ENCODE results near the gene LRP1.

LRP1 gene

DNA sequence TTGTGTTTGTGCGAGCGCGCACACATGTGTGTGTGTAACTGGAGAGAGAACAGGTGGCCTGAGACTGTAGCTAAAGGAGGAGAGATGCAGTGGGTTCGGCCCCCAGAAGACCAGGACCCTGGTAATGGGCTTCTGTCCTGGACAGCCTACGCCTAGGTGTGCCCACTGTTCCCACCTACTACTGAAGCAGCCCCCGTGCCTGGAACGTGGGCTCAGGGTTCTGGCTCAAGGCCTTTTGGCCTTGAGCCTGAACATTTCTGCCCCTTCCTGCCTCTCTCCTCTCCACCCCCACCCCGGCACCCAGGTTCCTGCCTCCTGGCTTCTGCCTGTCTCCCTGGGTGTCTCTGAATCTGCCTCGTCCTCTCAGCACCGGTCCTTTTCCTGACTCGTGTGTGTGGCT is 86.8 kb downstream of the LRP1 start:
- peaks cover 8 to 22% of the 10 kb centered on the region in 2 donors for H3K36me3 ChIP-seq (ENCODE audit: control insufficient read depth in 2 of 2, insufficient read depth in 2 of 2, low read length in 2 of 2)
- H3K9ac ChIP-seq (ENCODE audit: low read depth in 1 of 2, low read length in 2 of 2), result no peak overlapping the region
- H3K27ac ChIP-seq (ENCODE audit: low read depth in 2 of 2, low read length in 2 of 2), result no peak overlapping the region
- H3K9me3 ChIP-seq (ENCODE audit: control insufficient read depth in 2 of 2, low read length in 2 of 2), result no peaks in the 10 kb centered on the region
- H3K4me1 ChIP-seq (ENCODE audit: control insufficient read depth in 2 of 2, insufficient read depth in 2 of 2, low read length in 2 of 2), result peaks cover 15 to 21% of the 10 kb centered on the region in 2 donors
- peaks cover 42 to 52% of the 10 kb centered on the region in 2 donors for H3K27me3 ChIP-seq (ENCODE audit: control insufficient read depth in 2 of 2, insufficient read depth in 2 of 2, low read length in 2 of 2)
- H3K4me3 ChIP-seq (ENCODE audit: low read length in 2 of 2), result no peak overlapping the region

DNA sequence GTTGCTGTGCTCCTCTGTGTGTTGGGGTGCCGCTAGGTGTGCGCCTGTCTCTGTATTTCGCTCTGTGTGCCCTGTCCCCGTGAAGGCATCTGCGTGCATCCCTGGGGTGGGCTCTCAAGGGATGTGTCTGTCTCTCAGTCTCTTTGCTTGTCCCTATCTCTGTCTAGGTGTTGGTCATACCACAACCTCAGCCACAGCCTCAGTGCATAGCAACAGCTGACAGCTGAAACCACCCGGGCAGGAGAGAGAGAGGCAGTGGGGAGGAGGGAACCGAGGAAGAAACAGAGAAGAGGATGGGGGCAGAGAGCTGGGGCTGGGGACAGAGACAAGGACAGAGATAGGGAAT is 87.4 kb downstream of the LRP1 start:
- Histone ChIP-seq H3K4me1 (ENCODE audit: control insufficient read depth in 2 of 2, insufficient read depth in 2 of 2, low read length in 2 of 2) (peaks cover 15 to 21% of the 10 kb centered on the region in 2 donors), H3K27ac (ENCODE audit: low read depth in 2 of 2, low read length in 2 of 2) (no peak overlapping the region), H3K9me3 (ENCODE audit: control insufficient read depth in 2 of 2, low read length in 2 of 2) (no peaks in the 10 kb centered on the region), H3K9ac (ENCODE audit: low read depth in 1 of 2, low read length in 2 of 2) (no peak overlapping the region), H3K36me3 (ENCODE audit: control insufficient read depth in 2 of 2, insufficient read depth in 2 of 2, low read length in 2 of 2) (peaks cover 8 to 18% of the 10 kb centered on the region in 2 donors), H3K4me3 (ENCODE audit: low read length in 2 of 2) (peak overlapping the region in 1 of 2 donors; percentile 13), H3K27me3 (ENCODE audit: control insufficient read depth in 2 of 2, insufficient read depth in 2 of 2, low read length in 2 of 2) (peaks cover 44 to 54% of the 10 kb centered on the region in 2 donors)

DNA sequence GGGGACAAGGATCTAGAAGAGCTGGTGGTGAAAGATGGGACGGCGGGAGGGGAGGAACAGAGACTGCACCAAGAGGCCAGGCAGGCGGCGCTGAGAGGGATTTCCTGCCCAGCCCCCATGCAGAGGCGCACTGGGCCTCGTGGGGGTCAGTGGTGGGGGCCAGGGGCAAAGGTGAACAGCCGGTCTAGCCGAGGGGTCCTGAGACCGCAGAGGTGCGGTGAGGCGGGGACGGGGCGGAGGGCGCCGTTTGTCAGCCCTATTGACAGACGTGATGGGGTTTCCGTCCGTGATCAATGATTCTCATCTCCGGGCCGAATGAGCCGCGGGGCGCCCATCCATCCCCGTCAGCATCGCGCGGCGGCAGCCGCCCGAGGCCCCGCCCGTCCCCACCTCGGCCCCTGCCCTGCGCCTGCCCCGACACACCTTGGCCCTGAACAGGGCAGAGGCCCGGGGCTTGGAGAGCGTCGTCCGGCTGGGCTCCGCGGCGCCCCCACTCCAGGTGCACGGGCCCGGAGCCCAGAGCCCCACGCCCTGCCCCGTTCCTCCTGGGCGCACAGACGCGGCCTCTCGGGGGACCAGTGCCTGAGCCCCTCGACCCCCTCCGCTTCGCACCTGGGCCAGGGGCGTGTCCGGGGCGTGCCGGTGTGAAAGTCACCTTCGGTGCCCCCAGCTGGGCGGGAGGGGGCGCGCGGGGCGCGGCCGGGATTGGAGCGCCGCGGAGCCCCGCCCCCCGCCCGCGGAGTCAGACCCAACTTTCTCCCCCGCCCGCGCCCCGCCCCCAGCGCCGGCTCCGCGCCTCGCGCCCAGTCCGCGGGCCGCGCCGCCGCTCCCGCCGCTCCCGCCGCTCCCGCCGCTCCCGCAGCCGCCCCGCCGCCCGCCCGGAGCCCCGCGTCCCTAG is 88.0 kb downstream of the LRP1 start, which contains the start of gene NXPH4:
Gene NXPH4, plus strand, starts transcription at position 781 of the 898 bp plus-strand sequence. CDS start 176 bp downstream, outside the sequence.
- Histone ChIP-seq H3K4me3 (ENCODE audit: low read length in 2 of 2) (peak within 1 kb of the TSS; percentile 40 to 44), H3K9me3 (ENCODE audit: control insufficient read depth in 2 of 2, low read length in 2 of 2) (no peaks in the 10 kb centered on the region), H3K4me1 (ENCODE audit: control insufficient read depth in 2 of 2, insufficient read depth in 2 of 2, low read length in 2 of 2) (peaks cover 15 to 21% of the 10 kb centered on the region in 2 donors), H3K9ac (ENCODE audit: low read depth in 1 of 2, low read length in 2 of 2) (no peak within 1 kb of the TSS), H3K36me3 (ENCODE audit: control insufficient read depth in 2 of 2, insufficient read depth in 2 of 2, low read length in 2 of 2) (peaks cover 8 to 14% of the 10 kb centered on the region in 2 donors), H3K27me3 (ENCODE audit: control insufficient read depth in 2 of 2, insufficient read depth in 2 of 2, low read length in 2 of 2) (peaks cover 51 to 60% of the 10 kb centered on the region in 2 donors), H3K27ac (ENCODE audit: low read depth in 2 of 2, low read length in 2 of 2) (no peak within 1 kb of the TSS)

DNA sequence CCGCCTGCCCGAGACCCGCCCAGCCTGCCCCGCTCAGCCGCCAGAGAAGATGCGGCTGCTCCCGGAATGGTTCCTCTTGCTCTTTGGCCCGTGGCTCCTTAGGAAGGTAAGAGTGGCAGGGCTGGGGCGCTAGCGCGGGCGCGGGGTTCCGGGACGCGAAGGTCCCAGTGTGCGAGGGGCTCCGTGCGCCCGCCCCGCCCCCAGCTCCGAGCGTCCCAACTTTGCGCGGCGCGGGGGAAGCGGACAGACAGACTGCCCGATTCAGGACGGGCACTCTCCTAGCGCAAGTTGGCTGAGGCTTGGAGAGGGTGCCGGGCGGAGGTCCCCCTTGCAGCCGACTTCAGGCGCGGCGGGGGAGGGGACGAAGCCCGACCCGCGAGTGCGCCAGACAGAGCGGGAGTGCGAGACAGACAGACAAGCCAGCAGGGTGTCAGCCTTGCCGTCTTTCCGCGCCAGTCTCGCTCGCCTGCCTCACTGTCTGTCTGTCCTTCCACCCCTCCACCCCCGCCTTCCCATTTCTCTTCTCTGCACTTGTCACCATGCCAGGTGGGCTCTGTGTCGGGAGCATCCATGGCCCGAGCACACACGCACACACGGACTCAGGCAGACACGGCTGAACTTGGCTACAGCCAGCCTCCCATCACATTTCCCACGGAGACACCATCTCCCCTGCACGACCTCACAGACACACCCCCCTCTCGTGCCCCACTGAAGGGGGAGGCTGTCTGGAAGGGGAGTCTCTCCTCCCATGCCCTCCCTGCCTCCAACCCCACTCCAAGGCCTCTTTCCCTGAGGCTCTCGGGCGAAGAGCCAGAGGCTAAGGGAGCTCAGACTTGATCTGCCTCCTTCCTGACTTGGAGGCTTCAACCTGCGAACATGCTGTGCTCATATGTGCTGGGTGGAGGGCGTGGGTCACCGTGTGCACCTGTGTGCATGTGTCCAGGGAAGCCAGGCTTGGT is 88.9 kb downstream of the LRP1 start:
- H3K4me1 ChIP-seq (ENCODE audit: control insufficient read depth in 2 of 2, insufficient read depth in 2 of 2, low read length in 2 of 2), result peaks cover 15 to 21% of the 10 kb centered on the region in 2 donors
- H3K9ac ChIP-seq (ENCODE audit: low read depth in 1 of 2, low read length in 2 of 2), result no peak overlapping the region
- H3K4me3 ChIP-seq (ENCODE audit: low read length in 2 of 2), result peak overlapping the region; percentile 27 to 44
- no peaks in the 10 kb centered on the region for H3K9me3 ChIP-seq (ENCODE audit: control insufficient read depth in 2 of 2, low read length in 2 of 2)
- peaks cover 59 to 69% of the 10 kb centered on the region in 2 donors for H3K27me3 ChIP-seq (ENCODE audit: control insufficient read depth in 2 of 2, insufficient read depth in 2 of 2, low read length in 2 of 2)
- H3K36me3 ChIP-seq (ENCODE audit: control insufficient read depth in 2 of 2, insufficient read depth in 2 of 2, low read length in 2 of 2), result peaks cover 2 to 7% of the 10 kb centered on the region in 2 donors
- no peak overlapping the region for H3K27ac ChIP-seq (ENCODE audit: low read depth in 2 of 2, low read length in 2 of 2)

DNA sequence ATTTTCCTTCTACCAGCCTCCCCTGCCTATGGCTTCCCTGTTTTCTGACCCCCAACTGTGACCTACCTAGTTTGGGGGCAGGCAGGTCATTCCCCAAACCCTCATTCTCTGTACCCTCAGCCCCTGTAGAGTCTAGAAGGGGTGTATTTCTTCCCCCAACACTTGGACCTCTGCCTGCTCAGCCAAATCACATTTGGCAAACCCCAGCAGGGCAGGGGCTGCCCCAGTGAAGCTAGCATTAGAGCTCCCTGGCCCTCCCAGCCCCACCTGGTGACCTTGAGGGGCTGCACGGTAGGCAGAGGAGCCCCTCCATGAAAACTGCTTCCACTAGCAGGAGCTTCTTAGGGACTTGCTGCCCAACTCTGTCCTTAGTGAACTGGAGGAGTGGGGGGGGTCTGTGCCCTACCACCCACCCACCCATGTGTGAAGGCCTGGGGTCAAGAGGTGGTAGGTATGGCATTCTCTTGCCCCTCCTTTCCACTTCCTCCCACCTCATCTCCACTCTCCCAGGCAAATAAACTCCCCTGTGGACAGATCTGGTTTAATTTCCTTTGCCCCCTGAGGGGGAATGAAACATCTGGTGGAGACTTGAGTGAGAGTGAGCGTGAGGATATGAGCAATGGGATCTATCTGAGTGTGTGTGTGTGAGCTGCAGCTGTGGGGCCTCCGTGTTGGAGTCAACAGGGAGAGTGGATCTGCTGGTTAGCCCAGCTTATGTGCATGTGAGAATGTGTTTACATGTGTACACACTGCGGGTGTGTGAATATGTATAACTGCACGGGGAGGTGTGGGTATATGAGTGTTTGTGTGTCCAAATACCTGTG is 90.0 kb downstream of the LRP1 start:
- H3K36me3 ChIP-seq (ENCODE audit: control insufficient read depth in 2 of 2, insufficient read depth in 2 of 2, low read length in 2 of 2), result peaks cover 0 to 4% of the 10 kb centered on the region in 2 donors
- no peak overlapping the region for H3K9ac ChIP-seq (ENCODE audit: low read depth in 1 of 2, low read length in 2 of 2)
- H3K4me1 ChIP-seq (ENCODE audit: control insufficient read depth in 2 of 2, insufficient read depth in 2 of 2, low read length in 2 of 2), result peaks cover 15 to 21% of the 10 kb centered on the region in 2 donors
- peaks cover 70 to 79% of the 10 kb centered on the region in 2 donors for H3K27me3 ChIP-seq (ENCODE audit: control insufficient read depth in 2 of 2, insufficient read depth in 2 of 2, low read length in 2 of 2)
- H3K9me3 ChIP-seq (ENCODE audit: control insufficient read depth in 2 of 2, low read length in 2 of 2), result no peaks in the 10 kb centered on the region
- no peak overlapping the region for H3K4me3 ChIP-seq (ENCODE audit: low read length in 2 of 2)
- no peak overlapping the region for H3K27ac ChIP-seq (ENCODE audit: low read depth in 2 of 2, low read length in 2 of 2)

DNA sequence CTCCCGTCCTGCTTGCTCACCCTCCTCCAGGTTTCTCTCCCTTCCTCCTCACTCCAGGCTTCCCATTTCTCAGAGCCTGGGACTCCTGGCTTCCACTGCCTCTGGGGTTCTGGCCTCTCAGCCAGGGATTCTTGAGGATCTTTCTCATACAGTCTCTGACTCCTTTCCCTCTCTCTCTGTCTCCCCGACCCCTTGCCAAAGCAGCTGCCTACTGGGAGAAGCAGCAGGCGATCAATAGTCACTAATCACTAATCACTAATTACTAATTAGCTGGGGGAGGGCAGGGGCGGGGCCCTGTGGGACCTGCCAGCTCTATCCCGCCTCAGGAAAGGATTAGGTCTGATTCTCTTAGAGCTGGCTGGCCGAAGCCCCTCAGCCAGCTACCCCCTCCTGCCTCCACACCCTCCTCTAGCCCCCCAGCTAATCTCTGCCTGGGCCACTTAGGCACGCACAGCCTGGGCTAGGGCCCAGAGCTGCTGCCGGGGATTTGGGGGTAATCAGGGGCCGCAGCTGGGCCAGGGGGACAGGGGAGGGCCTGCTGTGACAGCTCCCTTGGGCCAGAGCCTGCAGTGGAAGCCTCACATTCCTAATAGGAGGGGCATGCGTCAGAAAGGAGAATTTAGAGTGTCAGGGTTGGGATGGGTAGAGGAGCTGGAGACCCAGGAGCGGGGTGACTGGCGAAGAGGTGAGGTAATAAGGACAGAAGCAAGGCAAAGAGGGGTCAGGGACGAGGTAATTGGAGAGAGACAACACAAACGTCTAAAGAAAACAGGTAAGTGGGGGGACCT is 91.1 kb downstream of the LRP1 start:
- H3K4me1 ChIP-seq (ENCODE audit: control insufficient read depth in 2 of 2, insufficient read depth in 2 of 2, low read length in 2 of 2), result peaks cover 12 to 14% of the 10 kb centered on the region in 2 donors
- no peak overlapping the region for H3K4me3 ChIP-seq (ENCODE audit: low read length in 2 of 2)
- no peaks in the 10 kb centered on the region for H3K36me3 ChIP-seq (ENCODE audit: control insufficient read depth in 2 of 2, insufficient read depth in 2 of 2, low read length in 2 of 2)
- peaks cover 81 to 89% of the 10 kb centered on the region in 2 donors for H3K27me3 ChIP-seq (ENCODE audit: control insufficient read depth in 2 of 2, insufficient read depth in 2 of 2, low read length in 2 of 2)
- H3K9me3 ChIP-seq (ENCODE audit: control insufficient read depth in 2 of 2, low read length in 2 of 2), result no peaks in the 10 kb centered on the region
- H3K9ac ChIP-seq (ENCODE audit: low read depth in 1 of 2, low read length in 2 of 2), result no peak overlapping the region
- H3K27ac ChIP-seq (ENCODE audit: low read depth in 2 of 2, low read length in 2 of 2), result no peak overlapping the region

DNA sequence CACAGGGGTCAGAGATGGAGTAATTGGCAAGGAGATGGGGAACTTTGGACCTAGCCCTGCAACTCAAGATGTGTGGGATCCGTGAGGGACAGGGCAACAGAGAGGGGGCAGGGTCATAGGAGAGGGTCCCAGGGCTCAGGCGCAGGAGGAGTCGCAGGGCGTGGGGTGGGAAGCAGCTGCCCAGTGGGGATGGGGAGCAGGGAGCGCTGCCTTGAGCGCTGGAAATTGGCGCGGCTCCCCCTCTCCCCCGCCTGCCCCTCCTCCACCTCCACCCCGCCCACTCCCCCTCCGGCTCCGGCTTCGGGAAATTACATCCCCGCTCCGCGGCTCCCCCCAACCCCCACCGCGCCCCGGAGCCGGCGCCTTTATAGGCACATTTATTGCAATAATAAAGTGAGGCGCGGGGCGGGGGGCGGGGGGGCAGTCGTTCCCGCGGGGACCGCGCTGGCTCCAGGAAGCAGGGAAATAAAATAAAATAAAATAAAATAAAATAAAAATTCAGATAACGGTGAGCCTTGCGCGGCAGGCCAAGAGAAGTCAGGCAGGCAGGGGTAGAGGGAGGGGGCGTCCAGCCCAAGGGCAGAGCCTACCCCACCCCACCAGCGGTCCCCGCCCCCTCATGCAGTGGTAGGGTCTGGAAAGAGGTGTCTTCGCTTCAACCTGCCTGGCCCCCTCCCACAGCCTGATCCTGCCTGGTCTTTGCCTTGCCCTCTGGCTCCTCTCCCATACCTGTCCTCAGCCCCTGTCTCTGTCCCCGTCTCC is 91.9 kb downstream of the LRP1 start:
- no peak overlapping the region for H3K4me3 ChIP-seq (ENCODE audit: low read length in 2 of 2)
- peaks cover 12 to 17% of the 10 kb centered on the region in 2 donors for H3K4me1 ChIP-seq (ENCODE audit: control insufficient read depth in 2 of 2, insufficient read depth in 2 of 2, low read length in 2 of 2)
- H3K9me3 ChIP-seq (ENCODE audit: control insufficient read depth in 2 of 2, low read length in 2 of 2), result no peaks in the 10 kb centered on the region
- no peaks in the 10 kb centered on the region for H3K36me3 ChIP-seq (ENCODE audit: control insufficient read depth in 2 of 2, insufficient read depth in 2 of 2, low read length in 2 of 2)
- H3K27ac ChIP-seq (ENCODE audit: low read depth in 2 of 2, low read length in 2 of 2), result no peak overlapping the region
- H3K27me3 ChIP-seq (ENCODE audit: control insufficient read depth in 2 of 2, insufficient read depth in 2 of 2, low read length in 2 of 2), result peaks cover 82 to 89% of the 10 kb centered on the region in 2 donors
- H3K9ac ChIP-seq (ENCODE audit: low read depth in 1 of 2, low read length in 2 of 2), result no peak overlapping the region

DNA sequence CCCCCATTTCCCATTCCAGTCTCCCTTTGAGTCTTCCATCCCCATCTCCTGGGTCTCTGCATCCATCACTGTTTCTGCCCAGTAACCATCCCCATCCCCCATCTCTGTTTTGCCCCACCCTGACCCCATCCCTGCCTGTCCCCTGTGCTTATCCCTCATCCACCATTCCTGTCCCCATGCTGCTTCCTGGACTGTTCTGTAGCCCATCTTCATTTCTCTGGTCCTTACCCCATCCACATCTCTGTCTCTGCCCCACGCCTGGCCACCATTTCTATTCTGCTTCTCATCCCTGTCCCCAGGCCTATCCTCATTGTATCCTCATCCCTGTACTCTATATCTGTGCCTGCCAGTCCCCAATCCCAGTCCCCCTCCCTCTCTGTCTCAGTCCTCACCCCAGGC is 92.5 kb downstream of the LRP1 start:
- Histone ChIP-seq H3K9me3 (ENCODE audit: control insufficient read depth in 2 of 2, low read length in 2 of 2) (no peaks in the 10 kb centered on the region), H3K36me3 (ENCODE audit: control insufficient read depth in 2 of 2, insufficient read depth in 2 of 2, low read length in 2 of 2) (no peaks in the 10 kb centered on the region), H3K4me1 (ENCODE audit: control insufficient read depth in 2 of 2, insufficient read depth in 2 of 2, low read length in 2 of 2) (peaks cover 12 to 16% of the 10 kb centered on the region in 2 donors), H3K27ac (ENCODE audit: low read depth in 2 of 2, low read length in 2 of 2) (no peak overlapping the region), H3K27me3 (ENCODE audit: control insufficient read depth in 2 of 2, insufficient read depth in 2 of 2, low read length in 2 of 2) (peaks cover 81 to 88% of the 10 kb centered on the region in 2 donors), H3K9ac (ENCODE audit: low read depth in 1 of 2, low read length in 2 of 2) (no peak overlapping the region), H3K4me3 (ENCODE audit: low read length in 2 of 2) (no peak overlapping the region)

Measured in mucosa of rectum (tissue), 2 donors.